HG02623 (cell line): Measurements from ENCODE around the gene RUFY1.
"Not testable (repeated sequence)": the region's sequence is repeated elsewhere in the genome, so short reads cannot be mapped to it uniquely, and the experiment has no call there.

Source experiments
- ATAC-seq: cut with Tn5 transposase; IDR thresholded peaks from one replicate; pipeline ENCODE4 v1.9.1; 2021; ENCODE audit warnings: moderate library complexity; ENCODE audit not compliant: unreplicated experiment

The RUFY1 gene

DNA sequence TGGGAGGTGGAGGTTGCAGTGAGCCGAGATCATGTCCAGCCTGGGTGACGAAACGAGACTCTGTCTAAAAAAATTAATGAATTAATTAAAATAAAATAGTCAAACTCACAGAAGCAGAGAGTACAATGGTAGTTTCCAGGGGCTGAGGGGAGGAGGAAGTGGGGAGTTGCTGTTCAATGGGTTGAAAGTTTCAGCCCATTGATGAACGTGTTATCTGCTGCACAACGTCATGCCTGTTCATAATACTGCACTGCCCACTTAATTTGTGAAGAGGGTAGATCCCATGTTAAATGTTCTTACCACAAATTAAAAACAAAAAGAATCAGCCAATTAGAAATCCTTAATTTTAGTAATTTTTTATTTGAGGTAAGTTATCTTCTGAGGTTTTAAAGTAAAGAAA is 16.4 kb upstream of the RUFY1 start:
- peak; percentile 41 for ATAC-seq

- ATAC-seq, result no peak
These were observed 15.9 kb upstream of the RUFY1 start for GRCh38 chr5:179534431-179534830.

- no peak for ATAC-seq
These were observed 13.7 kb upstream of the RUFY1 start for GRCh38 chr5:179536676-179537075.

DNA sequence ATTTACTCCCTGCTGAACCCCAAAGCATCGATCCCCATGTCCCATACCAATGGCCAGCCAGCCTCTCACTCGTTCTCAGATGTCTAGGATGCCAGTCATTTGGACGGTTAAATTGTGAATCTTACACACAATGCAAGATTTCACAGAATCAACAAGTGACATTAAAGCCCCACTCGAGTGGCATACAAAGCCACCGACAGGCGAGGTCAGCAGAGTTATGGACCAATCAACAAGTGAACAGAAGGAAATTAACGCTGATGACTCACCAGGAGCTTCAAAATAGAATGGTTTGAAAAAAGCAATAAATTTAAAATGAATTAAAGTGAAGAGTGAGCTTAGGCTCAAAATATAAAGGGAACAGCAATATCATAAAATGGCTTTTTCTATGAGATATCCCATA is 8.2 kb upstream of the RUFY1 start:
- ATAC-seq, result no peak

GRCh38 chr5:179543275-179543674 is 7.1 kb upstream of the RUFY1 start:
- ATAC-seq, result not testable (repeated sequence)

DNA sequence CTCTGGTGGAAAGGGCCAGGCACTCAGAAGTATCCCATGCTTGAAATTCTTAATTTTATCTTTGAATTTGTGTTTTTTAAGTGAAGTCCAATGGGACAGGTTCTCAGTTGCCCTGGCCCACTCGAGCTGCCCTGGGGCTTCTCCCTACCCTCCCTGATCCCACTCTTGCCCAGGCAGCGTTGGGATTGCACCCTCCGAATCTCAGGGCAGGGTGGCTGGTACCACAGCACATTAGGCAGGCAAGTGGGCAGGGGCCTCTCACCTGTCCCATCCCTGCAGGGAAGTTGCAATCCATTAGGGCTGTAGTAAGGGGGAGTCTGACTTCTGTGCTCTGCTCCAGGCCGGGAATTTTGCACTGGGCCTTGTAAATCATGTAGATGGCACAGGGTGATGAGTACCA is 2.7 kb downstream of the RUFY1 start:
- ATAC-seq, result no peak

DNA sequence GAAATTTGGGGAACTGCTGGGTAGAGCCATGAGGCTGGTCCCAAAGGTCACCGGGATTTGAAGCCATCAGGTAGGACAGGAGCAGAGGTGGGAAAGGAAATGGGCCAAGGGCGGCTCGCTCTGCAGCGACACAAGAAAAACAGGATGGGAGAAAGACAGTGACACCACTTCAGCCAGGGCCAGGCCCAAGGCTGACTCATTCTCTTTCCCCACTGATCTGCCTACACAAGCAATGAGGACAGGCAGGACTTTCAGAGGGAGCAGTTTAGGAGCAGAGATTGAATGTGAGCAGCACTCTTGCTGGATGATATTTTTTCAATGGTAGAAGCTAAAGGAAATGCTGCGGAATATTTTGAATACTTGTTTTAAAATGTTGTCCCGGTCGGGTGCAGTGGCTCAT is 3.5 kb downstream of the RUFY1 start:
- ATAC-seq, result no peak

DNA sequence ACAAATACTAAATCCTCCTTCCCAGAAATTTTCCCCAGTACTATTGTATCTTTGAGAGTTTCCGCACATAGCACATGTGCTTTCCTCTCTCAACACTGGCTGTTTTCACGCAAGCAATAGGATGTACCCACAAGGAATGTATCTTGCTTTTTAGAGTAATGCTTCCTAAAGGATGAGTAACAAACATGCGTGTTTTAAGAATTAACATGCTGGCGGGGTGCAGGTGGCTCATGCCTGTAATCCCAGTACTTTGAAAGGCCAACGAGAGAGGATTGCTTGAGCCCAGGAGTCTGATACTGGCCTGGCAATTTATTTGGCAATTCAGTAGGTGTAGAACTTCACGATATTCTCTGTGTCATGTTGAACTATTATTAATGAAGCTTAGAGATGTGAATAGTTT is 4.6 kb downstream of the RUFY1 start:
- no peak for ATAC-seq

DNA sequence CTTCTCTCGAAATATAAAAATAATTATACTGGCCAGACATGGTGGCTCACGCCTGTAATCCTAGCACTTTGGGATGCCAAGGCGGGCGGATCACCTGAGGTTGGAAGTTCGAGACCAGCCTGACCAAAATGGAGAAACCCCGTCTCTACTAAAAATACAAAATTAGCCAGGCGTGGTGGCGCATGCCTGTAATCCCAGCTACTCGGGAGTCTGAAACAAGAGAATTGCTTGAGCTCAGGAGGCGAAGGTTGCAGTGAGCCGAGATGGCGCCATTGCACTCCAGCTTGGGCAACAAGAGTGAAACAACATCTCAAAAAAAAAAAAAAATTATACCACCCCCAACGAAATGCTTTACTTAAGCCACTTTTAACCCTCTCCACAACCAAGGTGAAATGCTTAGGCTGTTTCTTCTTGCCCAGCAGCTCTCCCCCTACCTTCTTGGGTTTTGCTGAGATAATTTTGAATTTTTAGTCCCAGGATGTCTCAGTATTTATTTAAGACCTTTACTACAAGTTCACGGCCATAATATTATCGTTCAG is 8.0 kb downstream of the RUFY1 start:
- ATAC-seq, result not testable (repeated sequence)

- no peak for ATAC-seq
These were observed 8.6 kb downstream of the RUFY1 start for GRCh38 chr5:179558932-179559283.

DNA sequence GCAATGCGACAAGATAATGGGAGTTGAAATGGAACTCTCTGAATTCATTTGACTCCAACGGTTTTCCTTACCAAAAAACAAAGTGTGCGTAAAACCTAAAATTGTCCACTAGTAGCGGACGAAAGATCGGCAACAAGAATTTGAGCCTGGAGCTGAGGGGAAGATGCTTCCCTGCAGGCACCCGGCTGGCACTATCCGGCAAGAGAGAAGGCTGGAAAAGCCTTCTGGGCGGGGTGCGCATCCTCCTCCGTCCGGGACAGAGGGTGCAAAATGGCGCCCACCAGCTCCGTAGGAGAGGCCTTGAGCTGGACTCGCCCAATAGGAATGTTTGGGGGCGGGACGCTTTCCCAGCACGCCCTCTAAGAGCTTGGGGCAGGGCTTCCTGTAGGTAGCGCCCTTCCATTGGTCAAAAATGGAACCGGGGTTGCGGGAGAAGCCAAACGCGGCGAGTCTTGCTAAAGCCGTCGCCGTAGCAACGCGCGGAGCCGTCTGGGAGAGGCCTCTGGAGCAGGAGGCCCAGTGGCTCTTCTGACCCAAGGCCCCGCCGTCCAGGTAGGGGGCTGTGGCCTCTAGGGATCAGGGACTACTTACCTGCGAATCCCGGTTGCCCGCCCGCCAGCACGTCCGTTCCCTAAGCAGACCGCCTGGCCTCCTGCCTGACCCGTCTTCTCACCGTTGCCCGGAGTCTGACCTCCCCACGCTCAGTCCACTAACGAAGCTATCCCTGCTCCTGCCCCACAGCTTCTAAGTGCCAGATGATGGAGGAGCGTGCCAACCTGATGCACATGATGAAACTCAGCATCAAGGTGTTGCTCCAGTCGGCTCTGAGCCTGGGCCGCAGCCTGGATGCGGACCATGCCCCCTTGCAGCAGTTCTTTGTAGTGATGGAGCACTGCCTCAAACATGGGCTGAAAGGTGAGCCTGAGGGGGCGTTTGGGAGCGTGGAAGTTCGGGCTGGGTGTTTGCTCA is 9.2 kb downstream of the RUFY1 start:
- peak; percentile 98 for ATAC-seq

DNA sequence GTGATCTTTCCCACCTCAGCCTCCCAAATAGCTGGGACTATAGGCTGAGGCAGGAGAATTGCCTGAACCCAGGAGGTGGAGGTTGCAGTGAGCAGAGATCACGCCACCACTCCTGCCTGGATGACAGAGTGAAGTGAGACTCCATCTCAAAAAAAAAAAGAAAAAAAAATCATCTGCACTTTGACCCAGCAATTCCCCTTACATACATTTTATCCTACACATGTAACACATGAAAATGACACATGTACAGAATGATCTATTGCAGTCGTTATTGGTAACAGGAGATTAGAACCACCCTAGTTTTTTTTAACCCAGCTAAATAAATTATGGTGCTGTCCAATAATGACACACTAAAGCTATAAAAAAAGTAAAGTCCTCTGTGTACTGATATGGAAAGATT is 14.2 kb downstream of the RUFY1 start:
- no peak for ATAC-seq

GRCh38 chr5:179568721-179569120 is 18.4 kb downstream of the RUFY1 start:
- ATAC-seq, result no peak

DNA sequence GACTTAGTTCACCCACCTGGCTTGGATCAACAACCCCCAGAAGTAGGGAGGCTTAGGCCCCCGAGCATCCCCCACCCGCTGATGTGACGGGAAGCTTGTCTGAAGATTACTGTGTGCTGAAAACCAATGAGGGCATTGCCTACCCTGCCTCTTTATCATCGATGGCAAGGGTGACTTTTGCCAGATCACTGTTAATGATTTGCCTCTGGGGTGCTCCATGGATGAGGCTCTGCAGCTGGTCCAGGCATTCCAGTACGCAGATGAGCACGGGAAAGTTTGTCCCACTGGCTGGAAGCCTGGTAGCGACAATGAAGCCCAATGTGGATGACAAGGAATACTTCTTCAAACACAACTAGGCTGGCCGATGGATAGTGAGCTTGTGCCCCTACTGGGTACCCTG is 22.0 kb downstream of the RUFY1 start:
- ATAC-seq, result no peak

DNA sequence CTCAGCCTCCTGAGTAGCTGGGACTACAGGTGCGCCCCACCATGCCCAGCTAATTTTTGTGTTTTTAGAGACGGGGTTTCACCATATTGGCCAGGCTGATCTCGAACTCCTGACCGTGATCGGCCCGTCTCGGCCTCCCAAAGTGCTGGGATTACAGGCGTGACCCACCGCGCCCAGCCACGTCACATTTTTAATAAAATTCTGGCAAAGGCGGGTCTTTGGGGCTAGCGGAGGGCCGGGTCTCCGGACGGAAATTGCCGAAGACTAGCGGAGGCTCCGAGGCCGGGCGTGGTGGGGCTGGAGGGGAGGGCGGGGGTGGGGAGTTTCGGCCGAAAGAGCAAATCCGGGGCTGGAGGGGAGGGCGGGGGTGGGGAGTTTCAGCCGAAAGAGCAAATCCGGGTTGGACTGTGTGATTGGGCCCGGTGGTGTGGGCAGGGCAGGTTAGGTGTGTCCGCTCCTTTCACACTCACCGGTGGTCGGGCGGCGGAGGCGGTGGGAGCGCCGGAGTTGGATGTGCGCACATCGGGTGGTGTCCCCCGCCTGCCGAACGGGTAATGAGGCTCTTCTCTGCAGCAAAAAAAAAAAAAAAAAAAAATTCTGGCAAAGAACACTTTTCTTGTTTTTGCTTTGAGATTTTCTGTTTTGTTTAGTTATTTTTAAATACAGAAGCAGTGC is 27.1 kb downstream of the RUFY1 start:
- ATAC-seq, result no peak

GRCh38 chr5:179585941-179586401 is 35.6 kb downstream of the RUFY1 start:
- no peak for ATAC-seq

- no peak for ATAC-seq
These were observed 37.8 kb downstream of the RUFY1 start for GRCh38 chr5:179588166-179588565.

DNA sequence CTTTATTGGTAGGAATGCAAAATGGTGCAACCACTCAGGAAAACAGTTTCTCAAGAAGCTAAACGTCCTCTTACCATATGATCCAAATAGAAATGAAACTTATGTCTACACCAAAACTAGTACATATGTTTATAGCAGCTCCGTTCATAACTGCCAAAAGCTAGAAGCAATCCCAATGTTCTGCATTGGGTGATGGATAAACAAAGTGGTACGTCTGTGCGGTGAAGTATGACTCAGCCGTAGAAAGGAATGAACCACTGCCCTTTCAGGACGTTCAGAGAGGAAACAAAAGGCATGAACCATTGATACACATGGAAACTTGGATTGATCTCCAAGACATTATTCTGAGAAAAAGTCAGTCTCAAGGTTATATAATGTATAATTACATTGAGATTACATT is 45.6 kb downstream of the RUFY1 start:
- ATAC-seq, result no peak

- no peak for ATAC-seq
These were observed 46.1 kb downstream of the RUFY1 start for GRCh38 chr5:179596421-179596820.

DNA sequence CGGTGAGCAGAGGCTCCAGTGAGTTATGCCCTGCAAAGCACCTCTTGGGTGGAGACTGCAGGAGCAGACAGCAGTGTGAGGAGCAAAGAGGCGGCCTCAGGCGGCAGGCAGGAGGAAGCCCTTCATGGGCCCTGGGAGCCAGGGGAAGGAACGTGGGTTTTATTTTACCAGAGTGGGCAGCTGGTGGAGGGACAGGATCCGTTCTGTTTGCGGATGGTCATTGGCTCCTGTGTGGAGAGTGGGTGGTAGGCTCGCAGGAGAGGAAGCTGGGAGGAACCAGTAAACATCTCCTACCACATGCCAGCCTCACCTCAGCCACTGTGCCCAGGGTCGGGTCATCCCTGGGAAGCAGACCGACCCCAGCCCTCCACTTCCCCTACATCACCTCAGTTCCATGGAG is 48.7 kb downstream of the RUFY1 start:
- ATAC-seq, result no peak

DNA sequence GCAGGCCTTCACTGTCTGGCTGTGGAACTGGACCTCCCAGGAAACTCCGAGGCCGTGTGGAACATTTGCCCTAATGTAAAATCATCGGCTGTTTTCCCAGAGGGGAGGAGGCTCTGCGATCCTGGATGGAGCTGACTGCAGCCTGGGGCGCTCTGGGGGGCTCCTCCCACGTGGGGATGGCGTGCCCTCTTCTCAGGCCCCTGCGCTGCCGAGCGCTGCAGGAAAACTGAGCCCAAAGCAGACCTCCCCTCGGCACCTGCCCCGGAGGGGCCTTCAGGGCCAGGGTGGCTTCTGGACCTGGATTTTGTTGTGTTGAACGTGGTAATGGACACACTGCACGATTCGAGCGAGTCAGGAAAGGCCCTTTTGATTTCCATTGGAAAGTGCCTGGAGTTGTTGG is 49.2 kb downstream of the RUFY1 start:
- no peak for ATAC-seq

DNA sequence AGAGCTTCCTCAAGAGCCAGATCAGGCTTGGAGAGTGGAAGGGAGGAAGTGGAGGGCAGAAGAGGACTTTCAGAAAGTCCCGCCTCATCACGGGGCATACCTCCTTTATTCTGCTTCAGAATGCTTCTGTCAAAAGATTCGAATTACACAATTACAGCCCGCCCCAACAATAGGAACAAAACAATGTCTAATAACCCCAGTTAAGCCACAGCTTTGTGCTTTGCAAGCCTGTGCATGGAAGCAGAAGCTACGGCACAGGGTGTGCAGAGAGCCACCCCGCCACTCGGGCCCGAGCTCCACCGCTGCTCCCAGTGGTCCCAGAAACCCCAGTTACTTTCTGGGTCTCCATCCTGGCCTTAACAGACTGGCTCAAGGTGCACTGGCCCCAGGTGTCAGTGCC is 49.6 kb downstream of the RUFY1 start:
- ATAC-seq, result no peak
